B cell (primary cell): ENCODE measurements around the gene MOB3A. TPM values are rescaled to one million over a fixed set of nuclear protein-coding genes. Genes with fewer than 3 reads are reported as not detected.

Experiments
- ATAC-seq: fragments of 200-7000 bp; cut with Tn5 transposase; one replicate; pipeline ENCODE4 v1.10.0; 2021; ENCODE audit warnings: low read depth, mild to moderate bottlenecking, moderate number of reproducible peaks, moderate library complexity
- CTCF ChIA-PET: fragments of 350-600 bp; sonication (Branson Sonifier 250); formaldehyde crosslinking; loops from one replicate; lab custom pipeline; 2021; ENCODE audit warnings: antibody characterized with exemption, inconsistent platforms; lab: Charles Lee
- POLR2A ChIA-PET: fragments of 350-600 bp; sonication (Branson Sonifier 250); formaldehyde crosslinking; loops from one replicate; lab custom pipeline; 2021; ENCODE audit warnings: antibody characterized with exemption; lab: Charles Lee
- DNase-seq: peaks from one replicate; pipeline ENCODE4 v3.0.0; 2013
- H2AFZ ChIP-seq: 2 replicates; pipeline ENCODE4 v1.6.1; 2012; ENCODE audit warnings: mild to moderate bottlenecking, low read depth, low read length; ENCODE audit not compliant: insufficient read depth, poor library complexity, severe bottlenecking
- H3K27ac ChIP-seq, 2 donors: 1 replicate in 1 of 2; 2 replicates in 1 of 2; pipeline ENCODE4 v1.5.1; 2012 to 2013; ENCODE audit warnings: low read length in 2 of 2, mild to moderate bottlenecking in 2 of 2, moderate library complexity in 1 of 2
- H3K27me3 ChIP-seq, 4 experiments: fragments of 200-600 bp in 1 of 4; sonication (generic) in 1 of 4; replicated peaks in 1 of 4; 1 replicate in 2 of 4; 2 replicates in 2 of 4; pipeline versions ENCODE4 v1.6.1 to v1.7.0; 2013 to 2016; ENCODE audit warnings: low read length in 3 of 4, mild to moderate bottlenecking in 2 of 4, mixed read lengths in 1 of 4, moderate library complexity in 1 of 4; ENCODE audit not compliant: insufficient read depth in 4 of 4, control insufficient read depth in 3 of 4; ENCODE audit errors: control extremely low read depth in 1 of 4
- H3K36me3 ChIP-seq, 2 experiments: replicated peaks in 1 of 2; 1 replicate in 1 of 2; 2 replicates in 1 of 2; pipeline versions ENCODE4 v1.6.1 to v1.7.1; 2013; ENCODE audit warnings: low read length in 1 of 2; ENCODE audit not compliant: insufficient read depth in 2 of 2, control insufficient read depth in 1 of 2; ENCODE audit errors: control extremely low read depth in 1 of 2, extremely low read depth in 1 of 2
- H3K4me1 ChIP-seq, 2 donors: fragments of 200-600 bp in 1 of 2; sonication (generic) in 1 of 2; 1 replicate in 1 of 2; 2 replicates in 1 of 2; pipeline versions ENCODE4 v1.5.1 to v1.6.1; 2013 to 2017; ENCODE audit warnings: low read length in 2 of 2; ENCODE audit not compliant: control insufficient read depth in 2 of 2, insufficient read depth in 2 of 2
- H3K4me2 ChIP-seq: replicated peaks from 2 replicates; pipeline ENCODE3; 2012; ENCODE audit warnings: mild to moderate bottlenecking, low read depth, low read length; ENCODE audit not compliant: poor library complexity, severe bottlenecking
- H3K4me3 ChIP-seq, 5 experiments: fragments of 200-600 bp in 1 of 5; sonication (generic) in 1 of 5; 1 replicate in 3 of 5; 2 replicates in 2 of 5; pipeline versions ENCODE4 v1.5.1 to v1.7.0; 2011 to 2016; ENCODE audit warnings: low read length in 4 of 5, mild to moderate bottlenecking in 4 of 5, low read depth in 2 of 5, control low read depth in 1 of 5, moderate library complexity in 1 of 5; ENCODE audit not compliant: insufficient read depth in 1 of 5; ENCODE audit errors: control extremely low read depth in 1 of 5, extremely low read depth in 1 of 5
- H3K79me2 ChIP-seq: fragments of 200-600 bp; sonication (generic); one replicate; pipeline ENCODE4 v1.6.0; 2016; ENCODE audit warnings: low read length; ENCODE audit not compliant: control insufficient read depth, insufficient read depth
- H3K9ac ChIP-seq: fragments of 200-600 bp; sonication (generic); 2 replicates; pipeline ENCODE4 v1.6.1; 2017; ENCODE audit warnings: mild to moderate bottlenecking, low read length, moderate library complexity
- H3K9me3 ChIP-seq, 3 donors: one replicate each; pipeline versions ENCODE4 v1.6.1 to v1.7.1; 2013; ENCODE audit warnings: low read length in 2 of 3; ENCODE audit not compliant: control insufficient read depth in 2 of 3, insufficient read depth in 1 of 3; ENCODE audit errors: control extremely low read depth in 1 of 3
- H4K20me1 ChIP-seq: 2 replicates; pipeline ENCODE4 v1.6.0; 2012; ENCODE audit warnings: mild to moderate bottlenecking, low read length; ENCODE audit not compliant: insufficient read depth, control insufficient read depth, poor library complexity, severe bottlenecking
- H3K27ac Mint-ChIP-seq: one replicate; pipeline ENCODE4 v1.8.0; 2021; ENCODE audit warnings: mixed read lengths
- H3K27me3 Mint-ChIP-seq: one replicate; pipeline ENCODE4 v1.8.0; 2021; ENCODE audit warnings: mixed read lengths
- H3K4me1 Mint-ChIP-seq: one replicate; pipeline ENCODE4 v1.8.0; 2021; ENCODE audit warnings: mixed read lengths
- H3K4me3 Mint-ChIP-seq: one replicate; pipeline ENCODE4 v1.8.0; 2021; ENCODE audit warnings: mixed read lengths
- H3K9me3 Mint-ChIP-seq: one replicate; pipeline ENCODE4 v1.8.0; 2022; ENCODE audit warnings: mixed read lengths; ENCODE audit not compliant: insufficient read depth
- EZH2 ChIP-seq: IDR thresholded peaks from 2 replicates; pipeline ENCODE4 v1.6.1; 2012; ENCODE audit warnings: borderline replicate concordance, low read depth, mild to moderate bottlenecking, moderate library complexity, low read length; ENCODE audit not compliant: insufficient read depth, poor library complexity, severe bottlenecking
- WGBS: methylation state at CpG from one replicate; pipeline ENCODE4 v1.1.5; 2013; ENCODE audit warnings: missing lambda C conversion rate; ENCODE audit not compliant: insufficient coverage; 5-methylcytosine and 5-hydroxymethylcytosine counted together
- intact Hi-C: fragments of 100-400 bp; cut with micrococcal nuclease; formaldehyde crosslinking; loops from one replicate; pipeline ENCODE4 v1.10.0; 2022
- polyA plus RNA-seq: library from polyadenylated mRNA; depleted of rRNA; stranded (reverse); fragments of >200 nt; gene quantifications from 2 replicates; pipeline ENCODE4 v1.2.3, GENCODE V29; 2012
- total RNA-seq, 2 donors: library from RNA; stranded (reverse); fragments of 120-200 nt in 1 of 2; gene quantifications; 1 replicate in 1 of 2; 2 replicates in 1 of 2; pipeline versions ENCODE4 v1.2.3 to v1.2.4, GENCODE V29; 2013 to 2022
- TF ChIP-seq, protein P1 (sequence below): fragments of 200-600 bp; IDR thresholded peaks from one replicate; pipeline ENCODE4 v1.8.0; 2022; ENCODE audit warnings: antibody characterized with exemption, mild to moderate bottlenecking

Gene MOB3A
- total and polyA plus RNA-seq, 2 donors (not counting 1 experiment from before 2014, with no cell fraction given), result 190 to 228 TPM

GRCh38 chr19:2045501-2046045 is 50.6 kb downstream of the MOB3A start:
- peaks cover 93% of the 10 kb centered on the region for H3K79me2 ChIP-seq
- POLR2A ChIA-PET, result interaction anchor here (0.6 to 8.2 kb wide), 3 partner anchors 26 to 49 kb away, joined by 6 to 111 read pairs (median 69); partner anchors contain the start of genes IZUMO4 and MOB3A
- no peak overlapping the region for H3K4me3 ChIP-seq
- no peak overlapping the region for H3K9ac ChIP-seq
- intact Hi-C loops, result no loop called here
- H3K4me2 ChIP-seq, result peak overlapping the region; percentile 92
- H3K27me3 ChIP-seq, result no peaks in the 10 kb centered on the region
- peaks cover 83 to 91% of the 10 kb centered on the region in 2 donors for H3K4me1 ChIP-seq
- H3K36me3 ChIP-seq, result peaks cover 0 to 82% of the 10 kb centered on the region in 2 experiments
- no peaks in the 10 kb centered on the region for H3K27me3 Mint-ChIP-seq
- DNase-seq, result no peak
- H3K9me3 ChIP-seq, result peaks cover 0 to under 1% (median 0%) of the 10 kb centered on the region in 3 donors
- no peak overlapping the region for H2AFZ ChIP-seq
- H3K4me1 Mint-ChIP-seq, result peaks cover 71% of the 10 kb centered on the region
- peak overlapping the region; percentile 83 for H3K27ac Mint-ChIP-seq
- TF ChIP-seq EZH2, result no peak
- TF ChIP-seq, protein P1, sequence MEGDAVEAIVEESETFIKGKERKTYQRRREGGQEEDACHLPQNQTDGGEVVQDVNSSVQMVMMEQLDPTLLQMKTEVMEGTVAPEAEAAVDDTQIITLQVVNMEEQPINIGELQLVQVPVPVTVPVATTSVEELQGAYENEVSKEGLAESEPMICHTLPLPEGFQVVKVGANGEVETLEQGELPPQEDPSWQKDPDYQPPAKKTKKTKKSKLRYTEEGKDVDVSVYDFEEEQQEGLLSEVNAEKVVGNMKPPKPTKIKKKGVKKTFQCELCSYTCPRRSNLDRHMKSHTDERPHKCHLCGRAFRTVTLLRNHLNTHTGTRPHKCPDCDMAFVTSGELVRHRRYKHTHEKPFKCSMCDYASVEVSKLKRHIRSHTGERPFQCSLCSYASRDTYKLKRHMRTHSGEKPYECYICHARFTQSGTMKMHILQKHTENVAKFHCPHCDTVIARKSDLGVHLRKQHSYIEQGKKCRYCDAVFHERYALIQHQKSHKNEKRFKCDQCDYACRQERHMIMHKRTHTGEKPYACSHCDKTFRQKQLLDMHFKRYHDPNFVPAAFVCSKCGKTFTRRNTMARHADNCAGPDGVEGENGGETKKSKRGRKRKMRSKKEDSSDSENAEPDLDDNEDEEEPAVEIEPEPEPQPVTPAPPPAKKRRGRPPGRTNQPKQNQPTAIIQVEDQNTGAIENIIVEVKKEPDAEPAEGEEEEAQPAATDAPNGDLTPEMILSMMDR, result no peak
- peaks cover 96% of the 10 kb centered on the region for H4K20me1 ChIP-seq
- peak overlapping the region; percentile 18 to 55 for H3K27ac ChIP-seq
- 87% methylated on average over 14 of the region's 14 CpGs for WGBS
- no peak for ATAC-seq
- peak overlapping the region; percentile 69 for H3K4me3 Mint-ChIP-seq
- H3K9me3 Mint-ChIP-seq, result no peaks in the 10 kb centered on the region
- CTCF ChIA-PET, result no interaction called here
